Prostate gland (tissue), 2 donors: ENCODE measurements around the gene OR52R1. TPM values are rescaled to one million over a fixed set of nuclear protein-coding genes. Genes with fewer than 3 reads are reported as not detected.

Source experiments
- DNase-seq: peaks from one replicate; pipeline ENCODE4 v3.0.0-alpha.2; 2019; ENCODE audit warnings: low spot score
- H3K27ac ChIP-seq, 2 donors: fragments of 200-600 bp; sonication (generic); 2 replicates each; pipeline ENCODE4 v1.5.1; 2017 to 2019
- H3K27me3 ChIP-seq: fragments of 200-600 bp; sonication (generic); replicated peaks from 2 replicates; pipeline ENCODE4 v1.5.1; 2019; ENCODE audit not compliant: insufficient read depth
- H3K36me3 ChIP-seq, 2 donors: fragments of 200-600 bp; sonication (generic); 1 replicate in 1 of 2; 2 replicates in 1 of 2; pipeline versions ENCODE4 v1.5.1 to v1.8.1; 2017 to 2019
- H3K4me1 ChIP-seq: fragments of 200-600 bp; sonication (generic); replicated peaks from 2 replicates; pipeline ENCODE4 v1.5.1; 2019
- H3K4me3 ChIP-seq, 2 donors: fragments of 200-600 bp; sonication (generic); 2 replicates each; pipeline ENCODE4 v1.5.1; 2017 to 2019
- H3K9me3 ChIP-seq: fragments of 200-600 bp; sonication (generic); 2 replicates; pipeline ENCODE4 v1.5.1; 2017
- POLR2A ChIP-seq: fragments of 450-650 bp; IDR thresholded peaks from one replicate; pipeline ENCODE4 v1.6.1; 2016; ENCODE audit warnings: antibody characterized with exemption, mild to moderate bottlenecking
- POLR2AphosphoS5 ChIP-seq: sonication (generic); formaldehyde crosslinking; IDR thresholded peaks from one replicate; pipeline ENCODE4 v1.6.1; 2017; ENCODE audit warnings: antibody characterized with exemption
- WGBS: methylation state at CpG from one replicate; pipeline ENCODE4 v1.1.5; 2018; 5-methylcytosine and 5-hydroxymethylcytosine counted together
- intact Hi-C: fragments of 100-400 bp; cut with DNase I; formaldehyde crosslinking; loops from one replicate; pipeline ENCODE4 v1.14.2; 2022
- total RNA-seq, 2 donors: library from RNA; depleted of rRNA; stranded (reverse); fragments of >200 nt; gene quantifications; one replicate each; pipeline ENCODE4 v1.1.0, GENCODE V29; 2016
- TF ChIP-seq, protein P1 (sequence below), 4 experiments: fragments of 200-600 bp in 2 of 4; fragments of 450-650 bp in 2 of 4; sonication (generic) in 2 of 4; IDR thresholded peaks; 1 replicate in 3 of 4; 2 replicates in 1 of 4; pipeline ENCODE4 v1.5.1; 2016 to 2019; ENCODE audit warnings: antibody characterized with exemption in 4 of 4, mild to moderate bottlenecking in 2 of 4, moderate library complexity in 2 of 4

The OR52R1 gene
- total RNA-seq, 2 donors from 2014 or later, result not detected

DNA sequence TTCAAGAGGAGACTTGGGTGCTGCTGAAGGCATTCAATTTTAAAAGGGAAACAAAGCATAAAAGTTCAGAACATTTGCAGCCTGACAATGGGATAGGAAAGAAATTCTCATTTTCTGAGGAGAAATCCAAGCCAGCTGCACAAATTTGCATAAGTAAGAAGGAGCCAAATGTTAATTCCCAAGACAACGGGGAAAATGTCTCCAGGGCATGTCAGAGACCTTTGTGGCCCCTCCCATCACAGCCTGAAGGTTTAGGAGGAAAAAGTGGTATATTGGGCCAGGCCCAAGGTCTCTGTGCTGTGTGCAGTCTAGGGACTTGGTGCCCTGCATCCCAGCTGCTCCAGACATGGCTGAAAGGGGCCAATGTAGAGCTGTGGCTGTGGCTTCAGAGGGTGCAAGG, 21.7 kb downstream of the OR52R1 start:
- TF ChIP-seq POLR2A (no peak), POLR2AphosphoS5 (no peak)
- TF ChIP-seq, protein P1, sequence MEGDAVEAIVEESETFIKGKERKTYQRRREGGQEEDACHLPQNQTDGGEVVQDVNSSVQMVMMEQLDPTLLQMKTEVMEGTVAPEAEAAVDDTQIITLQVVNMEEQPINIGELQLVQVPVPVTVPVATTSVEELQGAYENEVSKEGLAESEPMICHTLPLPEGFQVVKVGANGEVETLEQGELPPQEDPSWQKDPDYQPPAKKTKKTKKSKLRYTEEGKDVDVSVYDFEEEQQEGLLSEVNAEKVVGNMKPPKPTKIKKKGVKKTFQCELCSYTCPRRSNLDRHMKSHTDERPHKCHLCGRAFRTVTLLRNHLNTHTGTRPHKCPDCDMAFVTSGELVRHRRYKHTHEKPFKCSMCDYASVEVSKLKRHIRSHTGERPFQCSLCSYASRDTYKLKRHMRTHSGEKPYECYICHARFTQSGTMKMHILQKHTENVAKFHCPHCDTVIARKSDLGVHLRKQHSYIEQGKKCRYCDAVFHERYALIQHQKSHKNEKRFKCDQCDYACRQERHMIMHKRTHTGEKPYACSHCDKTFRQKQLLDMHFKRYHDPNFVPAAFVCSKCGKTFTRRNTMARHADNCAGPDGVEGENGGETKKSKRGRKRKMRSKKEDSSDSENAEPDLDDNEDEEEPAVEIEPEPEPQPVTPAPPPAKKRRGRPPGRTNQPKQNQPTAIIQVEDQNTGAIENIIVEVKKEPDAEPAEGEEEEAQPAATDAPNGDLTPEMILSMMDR (IDR thresholded peaks at IDR 0.05), result no peak
- no peak for DNase-seq
- Histone ChIP-seq H3K4me3 (no peak overlapping the region), H3K27ac (no peak overlapping the region), H3K4me1 (no peaks in the 10 kb centered on the region), H3K9me3 (no peaks in the 10 kb centered on the region), H3K36me3 (no peaks in the 10 kb centered on the region), H3K27me3 (no peaks in the 10 kb centered on the region)
- intact Hi-C loops, result no loop called here
- WGBS, result 60% methylated on average over 1 of the region's 1 CpG

GRCh38 chr11:4769838-4770237, 34.3 kb downstream of the OR52R1 start, which contains the start of gene OR51F1:
Gene OR51F1, minus strand, starts transcription at chr11:4769938. Its CDS starts 0 bp downstream, at chr11:4769938.
- Histone ChIP-seq H3K27ac (no peak within 1 kb of the TSS), H3K4me1 (no peaks in the 10 kb centered on the region), H3K27me3 (no peaks in the 10 kb centered on the region), H3K4me3 (no peak within 1 kb of the TSS), H3K9me3 (no peaks in the 10 kb centered on the region), H3K36me3 (no peaks in the 10 kb centered on the region)
- WGBS, result 100% methylated on average over 1 of the region's 1 CpG
- TF ChIP-seq, protein P1 (IDR thresholded peaks at IDR 0.05), result no peak
- TF ChIP-seq POLR2AphosphoS5 (no peak), POLR2A (no peak)
- intact Hi-C loops, result no loop called here
- no peak for DNase-seq

- no peak overlapping the region for H3K4me3 ChIP-seq
- no peaks in the 10 kb centered on the region for H3K36me3 ChIP-seq
- no peaks in the 10 kb centered on the region for H3K4me1 ChIP-seq
- no peak for DNase-seq
- no peak overlapping the region for H3K27ac ChIP-seq
- H3K27me3 ChIP-seq, result no peaks in the 10 kb centered on the region
- TF ChIP-seq, protein P1 (IDR thresholded peaks at IDR 0.05), result no peak
- TF ChIP-seq POLR2A (no peak), POLR2AphosphoS5 (no peak)
- intact Hi-C loops, result no loop called here
- no peaks in the 10 kb centered on the region for H3K9me3 ChIP-seq
Observed at GRCh38 chr11:4768094-4768493, 36.1 kb downstream of the OR52R1 start.

DNA sequence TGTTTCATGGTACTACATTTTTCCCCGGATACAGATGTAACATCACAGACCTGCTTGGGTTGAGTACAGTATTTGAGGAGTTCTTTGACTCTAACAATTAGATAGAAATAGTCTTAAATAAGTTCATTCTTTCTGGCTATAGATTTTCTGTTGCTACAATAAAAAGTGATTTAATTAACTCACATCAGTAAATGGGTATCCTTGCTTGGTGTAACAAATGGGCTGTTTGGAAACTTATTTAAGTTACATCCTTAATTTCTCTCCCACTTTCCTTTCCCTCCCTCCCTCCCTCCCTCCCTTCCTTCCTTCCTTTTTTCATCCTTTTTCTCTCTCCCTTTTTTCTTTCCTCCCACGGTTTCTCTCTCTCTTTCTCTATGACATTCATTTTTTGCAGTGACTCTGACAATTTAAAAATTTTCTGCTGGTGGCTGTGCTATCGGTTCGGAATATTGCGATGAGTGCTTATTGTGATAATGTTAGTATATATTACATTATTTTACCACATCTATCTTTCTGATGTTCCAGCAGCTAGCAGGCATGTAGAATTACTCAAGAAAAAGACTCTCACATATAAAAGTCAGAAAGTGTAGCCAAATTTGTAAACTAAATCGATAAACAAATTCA, 37.6 kb downstream of the OR52R1 start:
- no peak for DNase-seq
- Histone ChIP-seq H3K27me3 (no peaks in the 10 kb centered on the region), H3K4me3 (no peak overlapping the region), H3K36me3 (no peaks in the 10 kb centered on the region), H3K27ac (no peak overlapping the region), H3K4me1 (no peaks in the 10 kb centered on the region), H3K9me3 (no peaks in the 10 kb centered on the region)
- WGBS, result 95% methylated on average over 6 of the region's 6 CpGs
- no peak for TF ChIP-seq POLR2A
- no peak for TF ChIP-seq POLR2AphosphoS5
- TF ChIP-seq, protein P1 (IDR thresholded peaks at IDR 0.05), result no peak
- intact Hi-C loops, result no loop called here

DNA sequence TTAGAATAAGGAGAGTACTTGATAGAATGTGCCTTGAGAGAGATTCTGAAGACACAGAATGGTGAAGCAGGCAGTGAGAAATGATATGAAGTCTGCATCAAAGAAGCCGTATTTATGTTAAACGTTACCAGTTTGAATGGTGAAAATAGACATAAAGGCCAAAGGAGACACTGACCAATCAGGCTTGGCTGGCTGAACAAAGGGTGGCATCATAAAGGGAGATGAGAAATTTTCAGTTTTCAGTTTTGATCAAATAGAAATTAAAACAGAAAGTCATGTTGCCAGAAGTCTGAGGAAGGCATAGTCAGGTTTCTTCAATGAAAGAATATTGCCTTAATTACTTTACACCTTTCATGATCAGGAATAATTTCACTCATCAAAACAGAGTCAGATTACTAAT, 41.1 kb downstream of the OR52R1 start:
- DNase-seq, result no peak
- H3K4me1 ChIP-seq, result no peaks in the 10 kb centered on the region
- no peak overlapping the region for H3K4me3 ChIP-seq
- intact Hi-C loops, result no loop called here
- no peaks in the 10 kb centered on the region for H3K9me3 ChIP-seq
- no peaks in the 10 kb centered on the region for H3K27me3 ChIP-seq
- H3K36me3 ChIP-seq, result no peaks in the 10 kb centered on the region
- TF ChIP-seq POLR2A, result no peak
- TF ChIP-seq, protein P1 (IDR thresholded peaks at IDR 0.05), result no peak
- TF ChIP-seq POLR2AphosphoS5, result no peak
- WGBS, result 64% methylated on average over 2 of the region's 2 CpGs
- no peak overlapping the region for H3K27ac ChIP-seq
